ENCODE results near the gene DVL2.

The DVL2 gene

GRCh38 chr17:7250695-7251627 is 16.6 kb upstream of the DVL2 start:
- TF ChIP-seq FOXP2 (optimal IDR thresholded peaks at IDR 0.05; ENCODE audit: borderline replicate concordance, extremely low read depth, extremely low read length, insufficient read depth) (no peak), POLR2AphosphoS5 (IDR thresholded peaks at IDR 0.05; ENCODE audit: low read depth, low read length) (no peak), TAF1 (IDR thresholded peaks at IDR 0.05; ENCODE audit: borderline replicate concordance, insufficient read depth, low read length) (no peak), SIN3A (IDR thresholded peaks at IDR 0.05; ENCODE audit: borderline replicate concordance, insufficient read depth, low read length) (no peak)
- TF ChIP-seq, protein P1, sequence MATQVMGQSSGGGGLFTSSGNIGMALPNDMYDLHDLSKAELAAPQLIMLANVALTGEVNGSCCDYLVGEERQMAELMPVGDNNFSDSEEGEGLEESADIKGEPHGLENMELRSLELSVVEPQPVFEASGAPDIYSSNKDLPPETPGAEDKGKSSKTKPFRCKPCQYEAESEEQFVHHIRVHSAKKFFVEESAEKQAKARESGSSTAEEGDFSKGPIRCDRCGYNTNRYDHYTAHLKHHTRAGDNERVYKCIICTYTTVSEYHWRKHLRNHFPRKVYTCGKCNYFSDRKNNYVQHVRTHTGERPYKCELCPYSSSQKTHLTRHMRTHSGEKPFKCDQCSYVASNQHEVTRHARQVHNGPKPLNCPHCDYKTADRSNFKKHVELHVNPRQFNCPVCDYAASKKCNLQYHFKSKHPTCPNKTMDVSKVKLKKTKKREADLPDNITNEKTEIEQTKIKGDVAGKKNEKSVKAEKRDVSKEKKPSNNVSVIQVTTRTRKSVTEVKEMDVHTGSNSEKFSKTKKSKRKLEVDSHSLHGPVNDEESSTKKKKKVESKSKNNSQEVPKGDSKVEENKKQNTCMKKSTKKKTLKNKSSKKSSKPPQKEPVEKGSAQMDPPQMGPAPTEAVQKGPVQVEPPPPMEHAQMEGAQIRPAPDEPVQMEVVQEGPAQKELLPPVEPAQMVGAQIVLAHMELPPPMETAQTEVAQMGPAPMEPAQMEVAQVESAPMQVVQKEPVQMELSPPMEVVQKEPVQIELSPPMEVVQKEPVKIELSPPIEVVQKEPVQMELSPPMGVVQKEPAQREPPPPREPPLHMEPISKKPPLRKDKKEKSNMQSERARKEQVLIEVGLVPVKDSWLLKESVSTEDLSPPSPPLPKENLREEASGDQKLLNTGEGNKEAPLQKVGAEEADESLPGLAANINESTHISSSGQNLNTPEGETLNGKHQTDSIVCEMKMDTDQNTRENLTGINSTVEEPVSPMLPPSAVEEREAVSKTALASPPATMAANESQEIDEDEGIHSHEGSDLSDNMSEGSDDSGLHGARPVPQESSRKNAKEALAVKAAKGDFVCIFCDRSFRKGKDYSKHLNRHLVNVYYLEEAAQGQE (IDR thresholded peaks at IDR 0.05; ENCODE audit: insufficient read depth in 1 of 2, low read depth in 2 of 2, low read length in 2 of 2) = no peak

DNA sequence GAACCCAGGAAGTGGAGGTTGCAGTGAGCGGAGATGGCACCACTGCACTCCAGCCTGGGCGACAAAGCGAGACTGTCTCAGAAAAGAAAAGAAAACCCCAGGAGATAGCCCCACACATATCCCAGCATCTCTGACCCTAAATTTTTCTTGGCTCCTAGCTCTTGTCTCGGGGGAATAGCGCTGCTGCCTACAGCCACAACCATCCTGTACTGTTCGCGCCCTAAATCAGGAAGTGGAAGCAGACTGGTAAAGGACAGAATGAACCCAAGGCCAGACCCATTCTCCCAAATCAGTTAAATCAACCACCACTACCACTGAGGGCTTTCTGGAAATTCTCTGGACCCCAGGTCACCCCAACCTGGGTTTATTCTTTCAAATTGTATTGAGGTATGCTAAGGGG is 15.5 kb upstream of the DVL2 start:
- no peak for TF ChIP-seq FOXP2 (optimal IDR thresholded peaks at IDR 0.05; ENCODE audit: borderline replicate concordance, extremely low read depth, extremely low read length, insufficient read depth)
- TF ChIP-seq TAF1 (IDR thresholded peaks at IDR 0.05; ENCODE audit: borderline replicate concordance, insufficient read depth, low read length) = no peak
- TF ChIP-seq POLR2AphosphoS5 (IDR thresholded peaks at IDR 0.05; ENCODE audit: low read depth, low read length) = no peak
- TF ChIP-seq, protein P1 (IDR thresholded peaks at IDR 0.05; ENCODE audit: insufficient read depth in 1 of 2, low read depth in 2 of 2, low read length in 2 of 2) = no peak
- no peak for TF ChIP-seq SIN3A (IDR thresholded peaks at IDR 0.05; ENCODE audit: borderline replicate concordance, insufficient read depth, low read length)

GRCh38 chr17:7249214-7249613 is 14.9 kb upstream of the DVL2 start:
- no peak for TF ChIP-seq TAF1 (IDR thresholded peaks at IDR 0.05; ENCODE audit: borderline replicate concordance, insufficient read depth, low read length)

DNA sequence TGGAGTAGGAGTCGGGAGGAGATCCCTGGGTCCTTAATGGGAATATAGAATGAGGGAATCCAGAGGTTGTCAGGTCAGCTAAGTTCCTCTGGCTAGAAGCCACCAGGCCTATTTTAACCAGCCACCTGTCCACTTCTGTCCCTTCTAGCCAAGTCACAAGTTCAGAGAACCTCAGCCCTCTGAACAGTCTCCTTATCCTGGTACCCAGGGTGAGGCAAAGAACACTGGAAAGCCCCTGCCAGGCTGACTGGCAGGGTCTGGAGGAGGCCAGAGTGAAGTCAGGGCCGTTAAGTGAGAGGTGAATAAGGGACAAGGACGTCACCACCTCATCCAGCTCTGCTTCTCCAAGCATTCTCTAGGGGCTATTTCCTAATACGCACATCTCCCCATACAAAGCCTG is 14.5 kb upstream of the DVL2 start:
- TF ChIP-seq POLR2AphosphoS5 (IDR thresholded peaks at IDR 0.05; ENCODE audit: low read depth, low read length) (no peak), TAF1 (IDR thresholded peaks at IDR 0.05; ENCODE audit: borderline replicate concordance, insufficient read depth, low read length) (no peak), FOXP2 (optimal IDR thresholded peaks at IDR 0.05; ENCODE audit: borderline replicate concordance, extremely low read depth, extremely low read length, insufficient read depth) (no peak), SIN3A (IDR thresholded peaks at IDR 0.05; ENCODE audit: borderline replicate concordance, insufficient read depth, low read length) (no peak)
- TF ChIP-seq, protein P1 (IDR thresholded peaks at IDR 0.05; ENCODE audit: insufficient read depth in 1 of 2, low read depth in 2 of 2, low read length in 2 of 2) = no peak

GRCh38 chr17:7246779-7247178 is 12.5 kb upstream of the DVL2 start:
- no peak for TF ChIP-seq FOXP2 (optimal IDR thresholded peaks at IDR 0.05; ENCODE audit: borderline replicate concordance, extremely low read depth, extremely low read length, insufficient read depth)

- no peak for TF ChIP-seq FOXP2 (optimal IDR thresholded peaks at IDR 0.05; ENCODE audit: borderline replicate concordance, extremely low read depth, extremely low read length, insufficient read depth)
- TF ChIP-seq, protein P1 (IDR thresholded peaks at IDR 0.05; ENCODE audit: insufficient read depth in 1 of 2, low read depth in 2 of 2, low read length in 2 of 2) = no peak
- TF ChIP-seq SIN3A (IDR thresholded peaks at IDR 0.05; ENCODE audit: borderline replicate concordance, insufficient read depth, low read length) = no peak
- no peak for TF ChIP-seq TAF1 (IDR thresholded peaks at IDR 0.05; ENCODE audit: borderline replicate concordance, insufficient read depth, low read length)
- no peak for TF ChIP-seq POLR2AphosphoS5 (IDR thresholded peaks at IDR 0.05; ENCODE audit: low read depth, low read length)
These were observed 9.1 kb upstream of the DVL2 start for GRCh38 chr17:7243453-7243729.

Data from PFSK-1 (cell line).